ENCODE results near the gene EPPIN.
A peak's percentile ranks its signal among the peaks of the same experiment; 100 is the strongest.

EPPIN gene

GRCh38 chr20:45547206-45547770 is at the start of gene EPPIN:
EPPIN (minus strand) TSS chr20:45547401; CDS start chr20:45547357, 44 bp downstream.
- Histone ChIP-seq H3K4me1 (no peaks in the 10 kb centered on the region), H3K27me3 (ENCODE audit: control insufficient read depth, insufficient read depth, low read length) (no peaks in the 10 kb centered on the region), H3K9ac (no peak within 1 kb of the TSS), H3K4me2 (ENCODE audit: low read length) (no peak within 1 kb of the TSS), H3K9me3 (ENCODE audit: control insufficient read depth, low read length) (no peaks in the 10 kb centered on the region), H3K4me3 (ENCODE audit: low read depth, low read length) (no peak within 1 kb of the TSS), H3K36me3 (ENCODE audit: control insufficient read depth, insufficient read depth, low read length) (no peaks in the 10 kb centered on the region), H3K79me2 (no peaks in the 10 kb centered on the region), H2AFZ (no peak within 1 kb of the TSS), H3K27ac (no peak within 1 kb of the TSS)
- TF ChIP-seq CTCF (IDR thresholded peaks at IDR 0.05), result no peak

GRCh38 chr20:45595235-45595634 is 48.0 kb upstream of the EPPIN start:
- H3K36me3 ChIP-seq (ENCODE audit: control insufficient read depth, insufficient read depth, low read length), result no peaks in the 10 kb centered on the region
- no peak overlapping the region for H3K9ac ChIP-seq
- no peak overlapping the region for H2AFZ ChIP-seq
- H3K27ac ChIP-seq, result no peak overlapping the region
- H3K79me2 ChIP-seq, result no peaks in the 10 kb centered on the region
- H3K27me3 ChIP-seq (ENCODE audit: control insufficient read depth, insufficient read depth, low read length), result no peaks in the 10 kb centered on the region
- TF ChIP-seq CTCF (IDR thresholded peaks at IDR 0.05), result no peak
- no peaks in the 10 kb centered on the region for H3K9me3 ChIP-seq (ENCODE audit: control insufficient read depth, low read length)
- no peak overlapping the region for H3K4me3 ChIP-seq (ENCODE audit: low read depth, low read length)
- H3K4me2 ChIP-seq (ENCODE audit: low read length), result no peak overlapping the region
- H3K4me1 ChIP-seq, result no peaks in the 10 kb centered on the region

GRCh38 chr20:45593498-45593897 is 46.3 kb upstream of the EPPIN start:
- no peak for TF ChIP-seq CTCF (IDR thresholded peaks at IDR 0.05)
- no peaks in the 10 kb centered on the region for H3K4me1 ChIP-seq
- H3K9me3 ChIP-seq (ENCODE audit: control insufficient read depth, low read length), result no peaks in the 10 kb centered on the region
- H3K4me3 ChIP-seq (ENCODE audit: low read depth, low read length), result no peak overlapping the region
- no peak overlapping the region for H3K4me2 ChIP-seq (ENCODE audit: low read length)
- H3K27ac ChIP-seq, result no peak overlapping the region
- H3K36me3 ChIP-seq (ENCODE audit: control insufficient read depth, insufficient read depth, low read length), result no peaks in the 10 kb centered on the region
- H3K9ac ChIP-seq, result no peak overlapping the region
- H3K27me3 ChIP-seq (ENCODE audit: control insufficient read depth, insufficient read depth, low read length), result no peaks in the 10 kb centered on the region
- H3K79me2 ChIP-seq, result no peaks in the 10 kb centered on the region
- no peak overlapping the region for H2AFZ ChIP-seq

- peak; percentile 80 for TF ChIP-seq CTCF (IDR thresholded peaks at IDR 0.05)
- H3K4me3 ChIP-seq (ENCODE audit: low read depth, low read length), result no peak overlapping the region
- no peak overlapping the region for H3K27ac ChIP-seq
- H3K9ac ChIP-seq, result no peak overlapping the region
- no peaks in the 10 kb centered on the region for H3K27me3 ChIP-seq (ENCODE audit: control insufficient read depth, insufficient read depth, low read length)
- no peaks in the 10 kb centered on the region for H3K4me1 ChIP-seq
- H3K4me2 ChIP-seq (ENCODE audit: low read length), result no peak overlapping the region
- H3K79me2 ChIP-seq, result no peaks in the 10 kb centered on the region
- H3K9me3 ChIP-seq (ENCODE audit: control insufficient read depth, low read length), result no peaks in the 10 kb centered on the region
- no peak overlapping the region for H2AFZ ChIP-seq
- no peaks in the 10 kb centered on the region for H3K36me3 ChIP-seq (ENCODE audit: control insufficient read depth, insufficient read depth, low read length)
Measured at GRCh38 chr20:45592574-45593189, 45.5 kb upstream of the EPPIN start.

- Histone ChIP-seq H3K27me3 (ENCODE audit: control insufficient read depth, insufficient read depth, low read length) (no peaks in the 10 kb centered on the region), H3K79me2 (no peaks in the 10 kb centered on the region), H3K4me3 (ENCODE audit: low read depth, low read length) (no peak overlapping the region), H3K36me3 (ENCODE audit: control insufficient read depth, insufficient read depth, low read length) (no peaks in the 10 kb centered on the region), H3K9ac (no peak overlapping the region), H3K9me3 (ENCODE audit: control insufficient read depth, low read length) (no peaks in the 10 kb centered on the region), H2AFZ (no peak overlapping the region), H3K4me1 (no peaks in the 10 kb centered on the region), H3K4me2 (ENCODE audit: low read length) (no peak overlapping the region), H3K27ac (no peak overlapping the region)
- no peak for TF ChIP-seq CTCF (IDR thresholded peaks at IDR 0.05)
Measured at GRCh38 chr20:45589725-45590124, 42.5 kb upstream of the EPPIN start.

Data from parathyroid adenoma (tissue), 2 donors.